ENCODE results near the gene NDUFA6. TPM values are rescaled to one million over a fixed set of nuclear protein-coding genes. Genes with fewer than 3 reads are reported as not detected.

NDUFA6 gene
- total RNA-seq, 1 donor from 2014 or later: 67.3 TPM

GRCh38 chr22:42070517-42071422 lies 19.8 kb downstream of the NDUFA6 start, which contains the start of gene NAGA:
TSS of gene NAGA (minus strand) at chr22:42070812. CDS start at chr22:42070297, 515 bp downstream.
- H3K27me3 ChIP-seq (ENCODE audit: control insufficient read depth, insufficient read depth, low read length): no peaks in the 10 kb centered on the region
- H3K4me3 ChIP-seq (ENCODE audit: low read depth, low read length): peak within 1 kb of the TSS; percentile 43
- TF ChIP-seq CTCF (IDR thresholded peaks at IDR 0.05; ENCODE audit: insufficient read depth, low read length, poor library complexity, severe bottlenecking): no peak
- no peaks in the 10 kb centered on the region for H3K36me3 ChIP-seq (ENCODE audit: control insufficient read depth, insufficient read depth, low read length)
- DNase-seq (ENCODE audit: low read depth): peak; percentile 91

GRCh38 chr22:42069801-42070516 lies 20.6 kb downstream of the NDUFA6 start:
- TF ChIP-seq CTCF (IDR thresholded peaks at IDR 0.05; ENCODE audit: insufficient read depth, low read length, poor library complexity, severe bottlenecking): no peak
- DNase-seq (ENCODE audit: low read depth): no peak
- Histone ChIP-seq H3K27me3 (ENCODE audit: control insufficient read depth, insufficient read depth, low read length) (no peaks in the 10 kb centered on the region), H3K4me3 (ENCODE audit: low read depth, low read length) (peak overlapping the region; percentile 43), H3K36me3 (ENCODE audit: control insufficient read depth, insufficient read depth, low read length) (no peaks in the 10 kb centered on the region)

GRCh38 chr22:42068291-42068690 lies 22.3 kb downstream of the NDUFA6 start:
- Histone ChIP-seq H3K27me3 (ENCODE audit: control insufficient read depth, insufficient read depth, low read length) (no peaks in the 10 kb centered on the region), H3K36me3 (ENCODE audit: control insufficient read depth, insufficient read depth, low read length) (no peaks in the 10 kb centered on the region), H3K4me3 (ENCODE audit: low read depth, low read length) (no peak overlapping the region)
- no peak for TF ChIP-seq CTCF (IDR thresholded peaks at IDR 0.05; ENCODE audit: insufficient read depth, low read length, poor library complexity, severe bottlenecking)
- no peak for DNase-seq (ENCODE audit: low read depth)

GRCh38 chr22:42067671-42068251 lies 22.8 kb downstream of the NDUFA6 start:
- DNase-seq (ENCODE audit: low read depth): no peak

GRCh38 chr22:42066937-42067336 lies 23.6 kb downstream of the NDUFA6 start:
- H3K36me3 ChIP-seq (ENCODE audit: control insufficient read depth, insufficient read depth, low read length): no peaks in the 10 kb centered on the region
- no peaks in the 10 kb centered on the region for H3K27me3 ChIP-seq (ENCODE audit: control insufficient read depth, insufficient read depth, low read length)
- H3K4me3 ChIP-seq (ENCODE audit: low read depth, low read length): no peak overlapping the region
- no peak for DNase-seq (ENCODE audit: low read depth)
- no peak for TF ChIP-seq CTCF (IDR thresholded peaks at IDR 0.05; ENCODE audit: insufficient read depth, low read length, poor library complexity, severe bottlenecking)

More at GRCh38 chr22:42067671-42068251, 22.8 kb downstream of the NDUFA6 start:
- H3K36me3 ChIP-seq (ENCODE audit: control insufficient read depth, insufficient read depth, low read length): no peaks in the 10 kb centered on the region
- no peaks in the 10 kb centered on the region for H3K27me3 ChIP-seq (ENCODE audit: control insufficient read depth, insufficient read depth, low read length)
- no peak overlapping the region for H3K4me3 ChIP-seq (ENCODE audit: low read depth, low read length)
- no peak for TF ChIP-seq CTCF (IDR thresholded peaks at IDR 0.05; ENCODE audit: insufficient read depth, low read length, poor library complexity, severe bottlenecking)

Measured in kidney epithelial cell (primary cell).